ENCODE results near the gene NT5C2. TPM values are rescaled to one million over a fixed set of nuclear protein-coding genes. Genes with fewer than 3 reads are reported as not detected.

Gene NT5C2
- total and polyA plus RNA-seq, 2 donors (not counting 1 experiment from before 2014, with no cell fraction given) = 74.3 to 82.2 TPM

DNA sequence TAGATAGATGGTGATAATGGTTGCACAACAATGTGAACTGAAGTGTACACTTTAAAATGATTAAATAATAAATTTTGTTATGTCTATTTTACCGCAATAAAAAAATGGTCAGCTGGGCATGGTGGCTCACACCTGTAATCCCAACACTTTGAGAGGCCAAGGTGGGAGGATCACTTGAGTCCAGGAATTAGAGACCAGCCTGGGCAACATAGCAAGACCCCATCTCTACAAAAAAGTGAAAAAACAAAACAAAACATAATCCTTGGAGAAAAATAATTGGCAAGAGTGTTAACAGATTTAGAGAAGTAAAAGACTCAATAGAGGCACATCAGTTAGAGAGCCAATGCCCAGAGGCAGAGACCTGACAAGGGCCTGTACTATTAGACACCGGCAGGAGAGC lies 42.7 kb upstream of the NT5C2 start:
- Histone ChIP-seq H3K9ac (ENCODE audit: insufficient read depth, low read length) (no peak overlapping the region), H3K4me2 (ENCODE audit: extremely low read depth, insufficient read depth, low read length) (no peak overlapping the region), H2AFZ (ENCODE audit: low read length) (no peak overlapping the region), H3K36me3 (ENCODE audit: control insufficient read depth, insufficient read depth, low read length) (no peaks in the 10 kb centered on the region), H3K4me1 (ENCODE audit: control insufficient read depth, extremely low read depth, insufficient read depth, low read length) (peaks cover 8% of the 10 kb centered on the region), H3K9me3 (ENCODE audit: control insufficient read depth, insufficient read depth, low read depth, low read length) (no peaks in the 10 kb centered on the region), H3K4me3 (replicated peaks in 1 of 4; ENCODE audit: control extremely low read depth in 1 of 4, insufficient read depth in 1 of 4, low read depth in 3 of 4, low read length in 4 of 4) (no peak overlapping the region), H3K79me2 (ENCODE audit: control insufficient read depth, insufficient read depth, low read length) (no peaks in the 10 kb centered on the region), H4K20me1 (ENCODE audit: control insufficient read depth, extremely low read depth, insufficient read depth, low read length) (no peaks in the 10 kb centered on the region), H3K27me3 (ENCODE audit: control insufficient read depth, insufficient read depth, low read length) (no peaks in the 10 kb centered on the region), H3K27ac (ENCODE audit: insufficient read depth, low read length) (no peak overlapping the region)
- DNase-seq (ENCODE audit: low read depth in 2 of 2) = no peak
- TF ChIP-seq, protein P1, sequence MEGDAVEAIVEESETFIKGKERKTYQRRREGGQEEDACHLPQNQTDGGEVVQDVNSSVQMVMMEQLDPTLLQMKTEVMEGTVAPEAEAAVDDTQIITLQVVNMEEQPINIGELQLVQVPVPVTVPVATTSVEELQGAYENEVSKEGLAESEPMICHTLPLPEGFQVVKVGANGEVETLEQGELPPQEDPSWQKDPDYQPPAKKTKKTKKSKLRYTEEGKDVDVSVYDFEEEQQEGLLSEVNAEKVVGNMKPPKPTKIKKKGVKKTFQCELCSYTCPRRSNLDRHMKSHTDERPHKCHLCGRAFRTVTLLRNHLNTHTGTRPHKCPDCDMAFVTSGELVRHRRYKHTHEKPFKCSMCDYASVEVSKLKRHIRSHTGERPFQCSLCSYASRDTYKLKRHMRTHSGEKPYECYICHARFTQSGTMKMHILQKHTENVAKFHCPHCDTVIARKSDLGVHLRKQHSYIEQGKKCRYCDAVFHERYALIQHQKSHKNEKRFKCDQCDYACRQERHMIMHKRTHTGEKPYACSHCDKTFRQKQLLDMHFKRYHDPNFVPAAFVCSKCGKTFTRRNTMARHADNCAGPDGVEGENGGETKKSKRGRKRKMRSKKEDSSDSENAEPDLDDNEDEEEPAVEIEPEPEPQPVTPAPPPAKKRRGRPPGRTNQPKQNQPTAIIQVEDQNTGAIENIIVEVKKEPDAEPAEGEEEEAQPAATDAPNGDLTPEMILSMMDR (conservative IDR thresholded peaks at IDR 0.05 in 1 of 2, IDR thresholded peaks at IDR 0.05 in 1 of 2; ENCODE audit: low read depth in 1 of 2, low read length in 2 of 2) = no peak
- no peak for TF ChIP-seq EZH2 (IDR thresholded peaks at IDR 0.05; ENCODE audit: low read length, missing control alignments)

DNA sequence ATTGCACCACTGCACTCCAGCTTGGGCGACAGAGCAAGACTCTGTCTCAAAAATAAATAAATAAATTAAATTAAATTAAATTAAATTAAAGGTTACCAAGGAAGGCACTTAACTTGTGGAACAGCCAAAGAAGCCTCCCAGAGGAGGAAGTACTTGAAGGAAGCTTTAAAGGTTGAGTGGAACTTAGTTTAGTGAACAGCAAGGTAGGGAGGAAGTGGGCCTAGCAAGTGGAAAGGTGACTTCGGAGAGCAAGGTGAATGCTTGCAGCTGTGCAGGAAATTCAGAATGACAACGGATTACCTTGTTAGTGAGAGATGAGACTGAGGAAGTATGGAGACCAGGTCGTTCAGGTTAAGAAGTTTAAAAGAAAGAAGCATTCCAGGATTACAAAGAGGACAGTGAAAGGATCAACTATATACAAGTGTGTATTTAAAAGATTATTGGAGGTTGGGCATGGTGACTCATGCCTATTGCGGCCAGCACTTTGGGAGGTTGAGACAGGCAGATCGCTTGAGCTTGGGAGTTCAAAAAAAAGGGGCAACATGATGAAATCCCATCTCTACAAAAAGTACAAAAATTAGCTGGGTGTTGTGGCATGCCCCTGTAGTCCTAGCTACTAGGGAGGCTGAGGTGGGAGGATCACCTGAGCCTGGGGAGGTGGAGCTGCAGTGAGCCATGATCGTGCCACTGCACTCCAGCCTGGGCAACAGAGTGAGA lies 39.9 kb upstream of the NT5C2 start:
- H3K36me3 ChIP-seq (ENCODE audit: control insufficient read depth, insufficient read depth, low read length) = no peaks in the 10 kb centered on the region
- no peak overlapping the region for H3K4me3 ChIP-seq (replicated peaks in 1 of 4; ENCODE audit: control extremely low read depth in 1 of 4, insufficient read depth in 1 of 4, low read depth in 3 of 4, low read length in 4 of 4)
- H3K4me2 ChIP-seq (ENCODE audit: extremely low read depth, insufficient read depth, low read length) = no peak overlapping the region
- no peak overlapping the region for H3K9ac ChIP-seq (ENCODE audit: insufficient read depth, low read length)
- TF ChIP-seq EZH2 (IDR thresholded peaks at IDR 0.05; ENCODE audit: low read length, missing control alignments) = no peak
- TF ChIP-seq, protein P1 (conservative IDR thresholded peaks at IDR 0.05 in 1 of 2, IDR thresholded peaks at IDR 0.05 in 1 of 2; ENCODE audit: low read depth in 1 of 2, low read length in 2 of 2) = no peak
- H4K20me1 ChIP-seq (ENCODE audit: control insufficient read depth, extremely low read depth, insufficient read depth, low read length) = no peaks in the 10 kb centered on the region
- no peak overlapping the region for H3K27ac ChIP-seq (ENCODE audit: insufficient read depth, low read length)
- DNase-seq (ENCODE audit: low read depth in 2 of 2) = peak; percentile 79 to 82
- no peaks in the 10 kb centered on the region for H3K79me2 ChIP-seq (ENCODE audit: control insufficient read depth, insufficient read depth, low read length)
- H3K4me1 ChIP-seq (ENCODE audit: control insufficient read depth, extremely low read depth, insufficient read depth, low read length) = peaks cover 14% of the 10 kb centered on the region
- H2AFZ ChIP-seq (ENCODE audit: low read length) = no peak overlapping the region
- H3K9me3 ChIP-seq (ENCODE audit: control insufficient read depth, insufficient read depth, low read depth, low read length) = no peaks in the 10 kb centered on the region
- no peaks in the 10 kb centered on the region for H3K27me3 ChIP-seq (ENCODE audit: control insufficient read depth, insufficient read depth, low read length)

- no peaks in the 10 kb centered on the region for H3K79me2 ChIP-seq (ENCODE audit: control insufficient read depth, insufficient read depth, low read length)
- H3K9me3 ChIP-seq (ENCODE audit: control insufficient read depth, insufficient read depth, low read depth, low read length) = no peaks in the 10 kb centered on the region
- H3K4me3 ChIP-seq (replicated peaks in 1 of 4; ENCODE audit: control extremely low read depth in 1 of 4, insufficient read depth in 1 of 4, low read depth in 3 of 4, low read length in 4 of 4) = no peak overlapping the region
- H3K27ac ChIP-seq (ENCODE audit: insufficient read depth, low read length) = peak overlapping the region; percentile 39
- H3K9ac ChIP-seq (ENCODE audit: insufficient read depth, low read length) = no peak overlapping the region
- H3K27me3 ChIP-seq (ENCODE audit: control insufficient read depth, insufficient read depth, low read length) = no peaks in the 10 kb centered on the region
- no peak overlapping the region for H2AFZ ChIP-seq (ENCODE audit: low read length)
- peak in 1 of 2 donors; percentile 29 for DNase-seq (ENCODE audit: low read depth in 2 of 2)
- TF ChIP-seq, protein P1 (conservative IDR thresholded peaks at IDR 0.05 in 1 of 2, IDR thresholded peaks at IDR 0.05 in 1 of 2; ENCODE audit: low read depth in 1 of 2, low read length in 2 of 2) = no peak
- no peak for TF ChIP-seq EZH2 (IDR thresholded peaks at IDR 0.05; ENCODE audit: low read length, missing control alignments)
- peaks cover 14% of the 10 kb centered on the region for H3K4me1 ChIP-seq (ENCODE audit: control insufficient read depth, extremely low read depth, insufficient read depth, low read length)
- no peaks in the 10 kb centered on the region for H3K36me3 ChIP-seq (ENCODE audit: control insufficient read depth, insufficient read depth, low read length)
- H4K20me1 ChIP-seq (ENCODE audit: control insufficient read depth, extremely low read depth, insufficient read depth, low read length) = no peaks in the 10 kb centered on the region
- H3K4me2 ChIP-seq (ENCODE audit: extremely low read depth, insufficient read depth, low read length) = no peak overlapping the region
These were observed 39.1 kb upstream of the NT5C2 start for GRCh38 chr10:103232131-103232673.

Data from fibroblast of lung (primary cell).